ENCODE results near the gene DNAJC16. TPM values are rescaled to one million over a fixed set of nuclear protein-coding genes. Genes with fewer than 3 reads are reported as not detected.

The DNAJC16 gene
- total and polyA plus RNA-seq, 2 of the 4 experiments (the other 2 are of a cell fraction), result 8.0 to 13.1 TPM

- Histone ChIP-seq H2AFZ (replicated peaks; ENCODE audit: low read length, poor library complexity) (peak within 1 kb of the TSS; percentile 100), H2BK20ac (ENCODE audit: low read depth, low read length) (peak within 1 kb of the TSS; percentile 98), H2BK5ac (ENCODE audit: low read depth, low read length, poor library complexity, severe bottlenecking) (peak within 1 kb of the TSS; percentile 100), H3K4me1 (ENCODE audit: control insufficient read depth, insufficient read depth, low read length) (peaks cover 2% of the 10 kb centered on the region), H4K91ac (ENCODE audit: insufficient read depth, low read depth, low read length) (peak within 1 kb of the TSS; percentile 98), H3K23ac (ENCODE audit: low read depth, low read length) (peak within 1 kb of the TSS; percentile 99), H3K9ac (ENCODE audit: low read depth, low read length) (peak within 1 kb of the TSS; percentile 98), H4K5ac (ENCODE audit: low read depth, low read length) (peak within 1 kb of the TSS; percentile 100), H2BK15ac (ENCODE audit: low read depth, low read length) (peak within 1 kb of the TSS; percentile 98; the same call in 2 of the 3 replicates), H2AK5ac (ENCODE audit: low read depth, low read length) (peak within 1 kb of the TSS; percentile 69), H3K36me3 (ENCODE audit: control insufficient read depth, insufficient read depth, low read length) (no peaks in the 10 kb centered on the region), H3K18ac (ENCODE audit: low read depth, low read length) (peak within 1 kb of the TSS; percentile 100), H3K4me2 (ENCODE audit: low read depth, low read length) (peak within 1 kb of the TSS; percentile 99), H2BK120ac (ENCODE audit: low read depth, low read length) (peak within 1 kb of the TSS; percentile 100), H3K4me3 (ENCODE audit: insufficient read depth, low read depth, low read length) (peak within 1 kb of the TSS; percentile 97), H3K27me3 (ENCODE audit: control insufficient read depth, insufficient read depth, low read length) (no peaks in the 10 kb centered on the region), H3K9me1 (ENCODE audit: insufficient read depth, low read length) (peaks cover 10% of the 10 kb centered on the region), H3K79me1 (ENCODE audit: low read depth in 1 of 2, low read length in 2 of 2) (peaks cover 10 to 33% of the 10 kb centered on the region in 2 experiments), H3K56ac (ENCODE audit: extremely low read depth, insufficient read depth, low read length) (peak within 1 kb of the TSS; percentile 92), H3K4ac (ENCODE audit: low read depth, low read length) (peak within 1 kb of the TSS; percentile 100), H2AK9ac (replicated peaks; ENCODE audit: low read depth, low read length, poor library complexity) (peak within 1 kb of the TSS; percentile 93), H3K9me3 (ENCODE audit: control insufficient read depth, insufficient read depth, low read length) (no peaks in the 10 kb centered on the region), H4K8ac (ENCODE audit: low read depth in 2 of 2, low read length in 2 of 2) (peak within 1 kb of the TSS; percentile 79 to 99), H3K27ac (ENCODE audit: insufficient read depth, low read length) (peak within 1 kb of the TSS; percentile 100), H4K20me1 (ENCODE audit: insufficient read depth, low read length) (no peaks in the 10 kb centered on the region; the same call in none of the 2 replicates), H3K14ac (replicated peaks; ENCODE audit: low read depth, low read length) (peak within 1 kb of the TSS; percentile 100)
- DNase-seq (no peak), ATAC-seq (ENCODE audit: low read depth) (no peak)
- no peak for TF ChIP-seq RAD21 (IDR thresholded peaks at IDR 0.05; ENCODE audit: low read length)
- peak; percentile 76 for TF ChIP-seq POLR2A (IDR thresholded peaks at IDR 0.05; ENCODE audit: low read depth, low read length)
- 0 out of 2 replicates have a peak, but pooled peaks have one; percentile 18 for TF ChIP-seq MXI1 (IDR thresholded peaks at IDR 0.05; ENCODE audit: borderline replicate concordance, low read depth, low read length)
- intact Hi-C loops (cut with micrococcal nuclease), result loop anchor here (5.0 kb wide), 1 partner anchor 202 kb away; no protein-coding TSS in a partner anchor
- CTCF ChIA-PET, result no interaction called here
- no TSS peak for BruUV-seq (replicated peaks)
- in situ Hi-C loops (cut with MboI; ENCODE audit: low sequenced_read_pairs), result no loop called here
- POLR2A ChIA-PET (ENCODE audit: unreplicated experiment), result no interaction called here
- dilution Hi-C loops (cut with HindIII; ENCODE audit: low sequenced_read_pairs, unreplicated experiment), result no loop called here
- WGBS, 2 experiments (ENCODE audit: extremely low coverage in 2 of 2, insufficient read length in 1 of 2), result 1% methylated on average over 17 of the region's 27 CpGs; no CpG with 5 or more reads in 1 of the 2 experiments
Measured at GRCh38 chr1:15524021-15524282, 2.7 kb upstream of the DNAJC16 start, which contains the start of gene CASP9. Gene CASP9, minus strand, starts transcription at chr1:15524215. Its CDS starts 15 bp downstream, at chr1:15524200.

Measured in IMR-90 (cell line).